BE2C (cell line): ENCODE results near the gene SLC22A2.

Experiments
- DNase-seq: peaks from one replicate; pipeline ENCODE4 v3.0.0-alpha.2; 2020
- H3K27me3 ChIP-seq: fragments of 250-450 bp; sonication (Bioruptor Pico); 2 replicates; pipeline ENCODE4 v1.5.1; 2020; ENCODE audit warnings: mild to moderate bottlenecking
- H3K36me3 ChIP-seq: fragments of 250-450 bp; sonication (Bioruptor Pico); 2 replicates; pipeline ENCODE4 v1.5.1; 2020; ENCODE audit warnings: mild to moderate bottlenecking
- H3K4me1 ChIP-seq: fragments of 250-450 bp; sonication (Bioruptor Pico); 2 replicates; pipeline ENCODE4 v1.5.1; 2020
- H3K4me3 ChIP-seq: 2 replicates; pipeline ENCODE4 v1.5.1; 2011; ENCODE audit warnings: low read depth, low read length
- H3K9me3 ChIP-seq: fragments of 250-450 bp; sonication (Bioruptor Pico); 2 replicates; pipeline ENCODE4 v1.5.1; 2020
- CTCF ChIP-seq: IDR thresholded peaks from 2 replicates; pipeline ENCODE4 v1.5.1; 2012; ENCODE audit warnings: mild to moderate bottlenecking, low read depth, low read length

The SLC22A2 gene

GRCh38 chr6:160300076-160300695 lies 41.6 kb upstream of the SLC22A2 start:
- Histone ChIP-seq H3K9me3 (no peaks in the 10 kb centered on the region), H3K4me3 (no peak overlapping the region), H3K4me1 (no peaks in the 10 kb centered on the region), H3K36me3 (no peaks in the 10 kb centered on the region), H3K27me3 (no peaks in the 10 kb centered on the region)
- no peak for TF ChIP-seq CTCF
- no peak for DNase-seq

GRCh38 chr6:160299559-160299958 lies 40.9 kb upstream of the SLC22A2 start:
- H3K36me3 ChIP-seq = no peaks in the 10 kb centered on the region
- no peak for DNase-seq
- H3K27me3 ChIP-seq = no peaks in the 10 kb centered on the region
- no peaks in the 10 kb centered on the region for H3K4me1 ChIP-seq
- TF ChIP-seq CTCF = no peak
- H3K4me3 ChIP-seq = no peak overlapping the region
- H3K9me3 ChIP-seq = no peaks in the 10 kb centered on the region

- Histone ChIP-seq H3K4me3 (no peak overlapping the region), H3K27me3 (no peaks in the 10 kb centered on the region), H3K9me3 (no peaks in the 10 kb centered on the region), H3K4me1 (no peaks in the 10 kb centered on the region), H3K36me3 (no peaks in the 10 kb centered on the region)
- DNase-seq = no peak
- no peak for TF ChIP-seq CTCF
Observed at GRCh38 chr6:160298121-160298520, 39.5 kb upstream of the SLC22A2 start.

GRCh38 chr6:160297310-160297709 lies 38.7 kb upstream of the SLC22A2 start:
- no peak for TF ChIP-seq CTCF
- Histone ChIP-seq H3K36me3 (no peaks in the 10 kb centered on the region), H3K4me3 (no peak overlapping the region), H3K27me3 (no peaks in the 10 kb centered on the region), H3K4me1 (no peaks in the 10 kb centered on the region), H3K9me3 (no peaks in the 10 kb centered on the region)
- no peak for DNase-seq

- no peak for TF ChIP-seq CTCF
- H3K4me3 ChIP-seq = no peak overlapping the region
- H3K9me3 ChIP-seq = no peaks in the 10 kb centered on the region
- H3K4me1 ChIP-seq = no peaks in the 10 kb centered on the region
- DNase-seq = no peak
- no peaks in the 10 kb centered on the region for H3K36me3 ChIP-seq
- no peaks in the 10 kb centered on the region for H3K27me3 ChIP-seq
Observed at GRCh38 chr6:160293844-160294243, 35.2 kb upstream of the SLC22A2 start.

GRCh38 chr6:160285541-160286105 lies 27.0 kb upstream of the SLC22A2 start:
- Histone ChIP-seq H3K36me3 (no peaks in the 10 kb centered on the region), H3K4me3 (no peak overlapping the region), H3K4me1 (no peaks in the 10 kb centered on the region), H3K27me3 (no peaks in the 10 kb centered on the region), H3K9me3 (no peaks in the 10 kb centered on the region)
- no peak for DNase-seq
- no peak for TF ChIP-seq CTCF
